Left cardiac atrium (tissue), 4 donors: ENCODE results near the gene COA5. TPM values are rescaled to one million over a fixed set of nuclear protein-coding genes. Genes with fewer than 3 reads are reported as not detected.

Source experiments
- ATAC-seq, 2 donors: fragments of 200-7000 bp; cut with Tn5 transposase; one replicate each; pipeline ENCODE4 v1.9.1; 2020; ENCODE audit warnings: mild to moderate bottlenecking in 2 of 2, moderate library complexity in 2 of 2
- DNase-seq: peaks from one replicate; pipeline ENCODE4 v3.0.0-alpha.2; 2020
- intact Hi-C, 2 donors: fragments of 100-400 bp; cut with DNase I; formaldehyde crosslinking; loops; one replicate each; pipeline versions ENCODE4 v1.14.1 to v1.15.1; 2022 to 2023
- total RNA-seq, 2 donors: library from RNA; stranded (reverse); fragmentation: NEBNext Ultra II Directional; extraction: Animal tissue kit (Norgen Biotek cat#: 25700); gene quantifications; one replicate each; pipeline ENCODE4 v1.2.1, GENCODE V29; 2021
- donor health status: DM: no; HTN: yes; CAD: no.
- donor health status: DM: no; HTN: yes; CAD: no; lungs with severe emphysema.
- donor health status: DM: yes; HTN: yes; CAD: no.
- donor health status: Dilated cardiomyopathy.

COA5 gene
- total RNA-seq, 2 donors from 2014 or later, result 23.1 to 23.7 TPM

DNA sequence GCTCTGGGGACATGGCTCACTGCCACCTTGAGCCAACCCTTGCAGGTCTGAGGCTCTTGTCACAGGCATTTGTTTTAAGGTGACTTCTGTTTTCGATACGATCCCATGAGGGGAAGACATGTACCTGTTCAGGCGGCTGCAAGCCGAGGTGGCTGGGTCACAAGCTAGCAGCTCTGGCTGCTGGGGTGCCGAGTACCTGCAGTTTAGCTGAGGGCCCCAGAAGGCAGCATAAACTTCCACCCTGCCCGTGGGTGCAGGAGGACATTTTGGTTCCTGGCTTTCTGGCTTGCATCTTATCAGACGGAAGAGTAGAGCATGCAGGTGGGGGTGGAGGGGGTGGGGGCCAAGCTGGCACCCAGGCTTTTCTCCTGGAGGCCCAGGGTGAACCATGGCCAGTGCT lies 28.4 kb downstream of the COA5 start:
- no peak for ATAC-seq
- DNase-seq, result no peak
- intact Hi-C loops, result loop anchor here in 1 of 2 donors (10.0 kb wide), 1 partner anchor 165 kb away; no protein-coding TSS in a partner anchor

GRCh38 chr2:98578231-98578630 lies 30.1 kb downstream of the COA5 start:
- DNase-seq (no peak), ATAC-seq (no peak)
- intact Hi-C loops, result loop anchor here in 1 of 2 donors (10.0 kb wide), 1 partner anchor 163 kb away; no protein-coding TSS in a partner anchor

GRCh38 chr2:98577313-98577712 lies 31.0 kb downstream of the COA5 start:
- no peak for DNase-seq
- intact Hi-C loops, result loop anchor here in 1 of 2 donors (10.0 kb wide), 1 partner anchor 163 kb away; no protein-coding TSS in a partner anchor
- peak; percentile 11 to 42 for ATAC-seq

GRCh38 chr2:98576666-98577312 lies 31.5 kb downstream of the COA5 start:
- DNase-seq, result no peak
- intact Hi-C loops, result loop anchor here in 1 of 2 donors (10.0 kb wide), 1 partner anchor 162 kb away; no protein-coding TSS in a partner anchor
- ATAC-seq, result peak; percentile 6 to 19

DNA sequence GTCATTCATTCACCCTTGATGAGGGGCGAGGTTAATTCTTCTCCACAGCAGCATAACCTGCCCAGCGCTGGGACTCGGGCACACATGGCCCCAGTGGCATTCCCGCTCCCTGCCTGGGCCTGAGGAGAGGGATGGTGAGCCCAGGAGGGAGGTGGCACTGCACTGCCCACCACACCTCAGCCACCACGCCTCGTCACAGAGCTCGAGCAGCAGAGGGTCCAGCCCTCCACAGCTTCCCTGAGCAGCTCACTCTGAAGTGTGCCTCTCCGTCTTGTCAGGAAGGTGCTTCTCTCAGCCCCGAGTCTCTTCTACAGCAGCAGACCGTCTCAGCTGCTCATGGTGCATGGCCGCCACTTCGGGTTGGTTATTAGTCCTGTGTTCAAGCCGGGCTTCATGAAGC lies 34.9 kb downstream of the COA5 start:
- intact Hi-C loops, result loop anchor here in 1 of 2 donors (10.0 kb wide), 1 partner anchor 159 kb away; no protein-coding TSS in a partner anchor
- no peak for ATAC-seq
- no peak for DNase-seq

DNA sequence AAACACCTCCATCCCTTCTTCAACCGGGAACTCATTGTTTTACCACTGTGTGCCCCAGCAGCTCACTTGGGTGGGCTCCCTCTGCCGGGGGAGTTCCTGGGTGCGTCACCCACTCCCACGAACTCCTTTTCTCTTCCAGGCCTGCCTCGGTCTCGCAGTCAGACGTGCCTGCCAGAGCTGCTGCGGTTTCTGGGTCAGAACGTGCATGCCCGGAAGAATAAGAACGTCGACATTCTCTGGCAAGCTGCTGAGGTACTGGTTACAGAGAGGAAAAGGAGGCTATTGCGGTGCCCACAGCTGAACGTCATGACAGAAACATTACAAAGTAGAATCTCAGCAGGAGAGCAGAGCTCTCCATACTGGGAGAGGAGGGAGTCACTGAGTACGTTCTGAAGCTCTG lies 35.6 kb downstream of the COA5 start:
- intact Hi-C loops, result loop anchor here in 1 of 2 donors (10.0 kb wide), 1 partner anchor 158 kb away; no protein-coding TSS in a partner anchor
- ATAC-seq (peak in 1 of 2 donors; percentile 13), DNase-seq (no peak)

- ATAC-seq (no peak), DNase-seq (no peak)
- intact Hi-C loops, result loop anchor here in 1 of 2 donors (10.0 kb wide), 1 partner anchor 157 kb away; no protein-coding TSS in a partner anchor
These were observed 36.1 kb downstream of the COA5 start for GRCh38 chr2:98572211-98572610.

DNA sequence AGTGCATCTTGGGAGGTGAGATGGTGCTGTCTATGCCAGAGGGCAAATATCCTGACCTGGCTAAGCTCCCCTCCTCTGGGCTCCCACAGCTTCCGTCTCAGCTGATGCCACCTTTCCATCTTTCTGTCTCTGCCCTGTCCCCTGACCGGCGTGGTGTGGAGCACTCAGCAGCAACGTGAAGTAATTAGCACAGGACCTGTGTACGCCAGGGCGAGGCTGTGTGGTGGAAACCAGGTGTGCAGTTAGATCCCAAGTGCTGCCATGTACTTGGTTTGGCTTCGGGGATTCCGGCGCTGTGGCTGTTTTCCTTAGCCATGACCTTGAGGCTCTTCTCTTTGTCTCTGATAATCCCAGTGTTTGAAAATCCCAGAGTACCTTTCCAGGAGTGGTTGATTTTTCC lies 36.5 kb downstream of the COA5 start:
- ATAC-seq (no peak), DNase-seq (no peak)
- intact Hi-C loops, result loop anchor here in 1 of 2 donors (10.0 kb wide), 1 partner anchor 157 kb away; no protein-coding TSS in a partner anchor

- DNase-seq (no peak), ATAC-seq (no peak)
- intact Hi-C loops, result loop anchor here in 1 of 2 donors (10.0 kb wide), 1 partner anchor 156 kb away; no protein-coding TSS in a partner anchor
These were observed 37.1 kb downstream of the COA5 start for GRCh38 chr2:98571121-98571701.

GRCh38 chr2:98570356-98570755 lies 38.0 kb downstream of the COA5 start:
- no peak for DNase-seq
- no peak for ATAC-seq
- intact Hi-C loops, result loop anchor here in 1 of 2 donors (10.0 kb wide), 1 partner anchor 156 kb away; no protein-coding TSS in a partner anchor

DNA sequence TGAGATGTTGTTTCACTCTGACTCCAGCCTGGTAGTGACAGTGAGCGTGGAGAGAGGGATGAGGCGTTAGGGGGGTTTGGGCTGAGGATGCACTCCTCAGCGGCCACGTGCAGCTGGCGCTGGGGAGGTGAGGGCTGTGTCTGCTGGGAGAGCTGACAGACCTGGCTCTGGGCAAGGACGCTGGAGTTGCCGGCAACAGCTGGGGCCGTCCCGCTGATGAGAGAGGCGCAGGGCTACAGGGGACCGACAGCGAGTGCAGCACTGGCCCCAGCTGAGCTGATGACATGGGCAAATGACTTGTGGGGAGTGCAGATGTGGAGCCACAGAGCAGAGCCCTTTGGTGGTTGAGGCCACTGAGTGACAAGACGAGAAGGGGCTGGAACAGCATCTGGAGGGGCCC lies 38.4 kb downstream of the COA5 start:
- DNase-seq, result no peak
- intact Hi-C loops, result loop anchor here in 1 of 2 donors (10.0 kb wide), 1 partner anchor 155 kb away; no protein-coding TSS in a partner anchor
- no peak for ATAC-seq

- intact Hi-C loops, result no loop called here
- ATAC-seq (peak in 1 of 2 donors; percentile 43), DNase-seq (peak; percentile 41)
These were observed 39.0 kb downstream of the COA5 start for GRCh38 chr2:98569197-98569793.

DNA sequence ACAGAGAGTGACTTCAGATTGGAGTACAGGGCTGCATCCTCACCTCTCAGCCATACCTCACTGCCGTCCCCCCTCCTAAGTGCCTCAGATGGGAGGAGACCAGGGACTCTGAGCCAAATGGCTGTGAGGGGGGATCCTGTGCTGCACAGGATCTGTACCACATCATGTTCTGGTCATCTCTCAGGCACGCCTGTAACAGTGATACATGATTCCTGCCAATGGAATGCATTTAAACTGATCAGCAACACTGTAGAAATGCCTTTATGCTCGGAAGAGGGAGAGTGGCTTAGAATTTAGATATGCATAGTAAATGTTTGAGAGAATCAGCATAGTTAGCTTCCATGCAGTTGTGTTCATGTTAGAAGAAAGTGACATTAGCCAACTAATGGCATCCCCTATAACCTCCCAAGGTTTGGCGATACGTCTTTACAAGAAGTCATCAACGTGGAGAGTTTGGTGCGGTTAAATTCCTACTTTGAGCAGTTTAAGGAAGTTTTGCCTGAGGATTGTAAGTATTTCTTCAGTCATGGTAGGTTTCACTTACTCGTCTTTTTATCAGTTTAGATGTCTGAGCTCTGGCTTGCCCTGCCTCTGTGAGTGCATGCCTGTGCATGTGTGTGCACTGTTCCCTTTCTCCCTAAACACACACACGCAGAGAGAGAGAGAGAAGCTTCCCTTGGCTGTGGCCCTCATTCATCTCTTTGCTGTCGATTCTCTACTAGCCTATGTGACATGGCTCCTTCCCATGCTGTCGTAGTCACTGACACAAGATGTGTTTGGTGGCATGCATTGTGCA lies 40.0 kb downstream of the COA5 start:
- intact Hi-C loops, result no loop called here
- ATAC-seq, result no peak
- DNase-seq, result no peak

- ATAC-seq (no peak), DNase-seq (no peak)
- intact Hi-C loops, result no loop called here
These were observed 42.4 kb downstream of the COA5 start for GRCh38 chr2:98565941-98566340.

DNA sequence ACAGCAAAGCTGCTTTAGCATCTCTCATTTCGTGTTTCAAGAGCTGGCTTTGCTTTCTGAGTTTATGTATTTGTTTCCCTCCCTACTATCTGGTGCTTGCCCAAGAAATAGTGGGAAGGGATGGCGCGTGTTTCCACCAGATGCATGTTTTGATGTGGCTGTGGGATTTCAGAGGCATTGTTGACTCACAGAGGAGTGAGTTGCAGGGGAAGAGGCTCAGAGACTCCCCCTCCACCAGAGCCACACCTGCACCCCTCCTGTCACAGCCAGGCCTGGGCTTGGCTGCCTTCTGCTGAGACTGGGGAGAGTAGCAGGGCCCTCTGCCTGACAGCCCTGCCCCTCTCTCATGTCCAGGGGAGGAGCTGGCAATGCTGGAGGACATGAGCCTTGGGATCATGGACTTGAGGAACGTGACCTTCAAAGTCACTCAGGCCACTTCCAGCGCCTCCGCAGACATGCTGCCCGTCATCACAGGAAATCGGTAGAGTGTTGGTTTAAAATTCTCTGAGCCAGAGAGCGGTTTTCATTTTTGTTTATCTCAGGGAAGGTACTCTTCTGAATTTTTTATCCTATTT lies 42.9 kb downstream of the COA5 start:
- DNase-seq, result no peak
- no peak for ATAC-seq
- intact Hi-C loops, result no loop called here

DNA sequence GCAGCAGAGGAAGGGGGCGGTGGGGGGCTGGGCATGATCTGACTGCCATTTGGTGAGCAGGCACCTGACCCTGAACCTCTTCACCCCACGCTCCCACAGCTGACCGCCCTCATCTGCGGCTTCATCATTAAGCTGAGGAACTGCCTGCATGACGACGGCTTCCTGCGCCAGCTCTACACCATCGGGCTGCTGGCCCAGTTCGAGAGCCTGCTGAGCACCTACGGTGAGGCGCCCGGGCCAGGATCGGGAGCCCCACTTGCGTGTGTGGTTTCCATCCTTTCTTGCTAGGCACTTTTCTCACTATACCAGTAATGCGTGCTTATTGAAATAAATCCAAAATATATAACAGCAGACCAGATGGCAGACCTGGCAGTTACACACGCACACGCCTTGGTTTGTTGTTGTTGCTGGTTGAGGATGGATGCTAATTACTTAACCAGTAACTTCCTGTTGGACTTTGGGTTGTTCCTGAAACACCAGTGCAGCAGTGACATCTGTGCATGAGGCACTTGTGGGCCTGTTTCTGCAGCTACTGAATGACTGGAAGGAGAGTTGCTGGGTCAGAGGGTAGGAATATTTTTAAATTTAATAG lies 43.7 kb downstream of the COA5 start:
- DNase-seq, result no peak
- no peak for ATAC-seq
- intact Hi-C loops, result loop anchor here in 1 of 2 donors (5.0 kb wide), 2 partner anchors 43 to 57 kb away; partner anchors contain the start of genes COA5 and UNC50

GRCh38 chr2:98563394-98563793 lies 44.9 kb downstream of the COA5 start:
- intact Hi-C loops, result loop anchor here in 1 of 2 donors (5.0 kb wide), 2 partner anchors 44 to 56 kb away; partner anchors contain the start of genes COA5 and UNC50
- ATAC-seq, result no peak
- DNase-seq, result no peak
